SK-N-SH (cell line): Measurements from ENCODE around the gene SERPINB5. TPM values are rescaled to one million over a fixed set of nuclear protein-coding genes. Genes with fewer than 3 reads are reported as not detected.

ENCODE experiments used
- CTCF ChIA-PET: fragments of 300-600, 350-600 bp; formaldehyde crosslinking; extraction: SDS; loops from one replicate; lab custom pipeline; 2021; lab: Yijun Ruan, JAX
- POLR2A ChIA-PET: fragments of 350-600 bp; sonication (Branson Sonifier 250); formaldehyde crosslinking; extraction: SDS; loops from one replicate; lab custom pipeline; 2020; ENCODE audit warnings: antibody characterized with exemption, inconsistent platforms; lab: Yijun Ruan, JAX
- DNase-seq: peaks from one replicate; pipeline ENCODE4 v3.0.0; 2012
- H2AFZ ChIP-seq: fragments of 200-600 bp; sonication (generic); 2 replicates; pipeline ENCODE4 v1.8.1; 2016; ENCODE audit warnings: antibody characterized with exemption, mild to moderate bottlenecking, low read depth
- H3F3A ChIP-seq: fragments of 200-600 bp; sonication (generic); replicated peaks from 2 replicates; pipeline ENCODE3; 2016; ENCODE audit warnings: antibody characterized with exemption, mild to moderate bottlenecking; ENCODE audit not compliant: insufficient read depth
- H3K27ac ChIP-seq, 2 experiments: fragments of 200-500 bp in 1 of 2; fragments of 200-600 bp in 1 of 2; sonication (Bioruptor generic) in 1 of 2; sonication (generic), shearing (Covaris generic) in 1 of 2; 2 replicates each; pipeline versions ENCODE4 v1.5.1 to v1.6.1; 2014 to 2016; ENCODE audit warnings: low read depth in 2 of 2, inconsistent platforms in 1 of 2, low read length in 1 of 2, mild to moderate bottlenecking in 1 of 2, mixed read lengths in 1 of 2
- H3K27me3 ChIP-seq: fragments of 200-600 bp; sonication (generic), shearing (Covaris generic); 2 replicates; pipeline ENCODE4 v1.6.1; 2016; ENCODE audit warnings: mixed run types; ENCODE audit not compliant: insufficient read depth
- H3K36me3 ChIP-seq, 2 experiments: fragments of 200-500 bp in 1 of 2; fragments of 200-600 bp in 1 of 2; sonication (Bioruptor generic) in 1 of 2; sonication (generic) in 1 of 2; replicated peaks in 1 of 2; 2 replicates each; pipeline versions ENCODE3 to v1.5.1; 2014 to 2016; ENCODE audit warnings: low read length in 1 of 2, mild to moderate bottlenecking in 1 of 2; ENCODE audit not compliant: insufficient read depth in 2 of 2, control insufficient read depth in 1 of 2
- H3K4me1 ChIP-seq, 2 experiments: fragments of 200-500 bp in 1 of 2; fragments of 200-600 bp in 1 of 2; sonication (Bioruptor generic) in 1 of 2; sonication (generic), shearing (Covaris generic) in 1 of 2; 2 replicates each; pipeline versions ENCODE4 v1.5.1 to v1.6.1; 2014 to 2016; ENCODE audit warnings: low read depth in 1 of 2, low read length in 1 of 2, mixed run types in 1 of 2; ENCODE audit not compliant: insufficient read depth in 2 of 2, control insufficient read depth in 1 of 2
- H3K4me2 ChIP-seq: fragments of 200-600 bp; sonication (generic), shearing (Covaris generic); 2 replicates; pipeline ENCODE4 v1.6.1; 2017; ENCODE audit warnings: mixed run types
- H3K4me3 ChIP-seq, 2 experiments: fragments of 200-500 bp in 1 of 2; fragments of 200-600 bp in 1 of 2; sonication (Bioruptor generic) in 1 of 2; sonication (generic), shearing (Covaris generic) in 1 of 2; 2 replicates each; pipeline versions ENCODE4 v1.5.1 to v1.8.1; 2014 to 2016; ENCODE audit warnings: low read depth in 2 of 2, inconsistent platforms in 1 of 2, low read length in 1 of 2, mild to moderate bottlenecking in 1 of 2, mixed read lengths in 1 of 2, moderate library complexity in 1 of 2
- H3K79me2 ChIP-seq: fragments of 200-600 bp; sonication (generic); 2 replicates; pipeline ENCODE4 v1.8.1; 2017; ENCODE audit warnings: mild to moderate bottlenecking; ENCODE audit not compliant: insufficient read depth
- H3K9ac ChIP-seq: fragments of 200-600 bp; sonication (generic); 2 replicates; pipeline ENCODE4 v1.6.1; 2017; ENCODE audit warnings: mixed run types
- H3K9me2 ChIP-seq: fragments of 200-600 bp; sonication (generic); 2 replicates; pipeline ENCODE4 v1.6.1; 2017; ENCODE audit warnings: mixed run types
- H3K9me3 ChIP-seq: fragments of 200-600 bp; sonication (generic); 2 replicates; pipeline ENCODE4 v1.6.1; 2017; ENCODE audit warnings: mixed run types, mild to moderate bottlenecking, moderate library complexity
- H4K20me1 ChIP-seq: fragments of 200-600 bp; sonication (generic); 2 replicates; pipeline ENCODE4 v1.6.1; 2017; ENCODE audit warnings: mild to moderate bottlenecking, mixed run types; ENCODE audit not compliant: insufficient read depth
- ELF1 ChIP-seq: IDR thresholded peaks from 2 replicates; pipeline ENCODE4 v1.4.0; 2012
- EP300 ChIP-seq, 2 experiments: IDR thresholded peaks; 2 replicates each; pipeline versions ENCODE4 v1.4.0 to v1.6.1; 2012; ENCODE audit warnings: borderline replicate concordance in 1 of 2, low read depth in 1 of 2, low read length in 1 of 2
- FOSL2 ChIP-seq: IDR thresholded peaks from 2 replicates; pipeline ENCODE4 v1.4.0; 2012; ENCODE audit warnings: low read depth, mild to moderate bottlenecking, moderate library complexity, borderline replicate concordance
- FOXM1 ChIP-seq: IDR thresholded peaks from 2 replicates; pipeline ENCODE4 v1.4.0; 2012; ENCODE audit warnings: low read depth, mild to moderate bottlenecking
- MAX ChIP-seq: IDR thresholded peaks from 2 replicates; pipeline ENCODE4 v1.4.0; 2012; ENCODE audit warnings: low read depth
- MXI1 ChIP-seq: IDR thresholded peaks from 2 replicates; pipeline ENCODE4 v1.6.1; 2012; ENCODE audit warnings: mild to moderate bottlenecking, low read depth, low read length, improper control_type of control experiment
- NRF1 ChIP-seq: IDR thresholded peaks from 2 replicates; pipeline ENCODE4 v1.6.1; 2012; ENCODE audit warnings: low read depth, mild to moderate bottlenecking, low read length
- RCOR1 ChIP-seq: fragments of 150-350 bp; IDR thresholded peaks from 2 replicates; pipeline ENCODE4 v1.6.1; 2017; ENCODE audit warnings: antibody characterized with exemption, low read length
- RFX5 ChIP-seq: IDR thresholded peaks from 2 replicates; pipeline ENCODE4 v1.6.1; 2012; ENCODE audit warnings: mild to moderate bottlenecking, improper control_type of control experiment, low read length
- SIN3A ChIP-seq: IDR thresholded peaks from 2 replicates; pipeline ENCODE4 v1.6.1; 2012; ENCODE audit warnings: low read depth, mild to moderate bottlenecking, low read length, moderate library complexity, borderline replicate concordance
- SMC3 ChIP-seq: IDR thresholded peaks from 2 replicates; pipeline ENCODE4 v1.6.1; 2012; ENCODE audit warnings: low read depth, low read length, improper control_type of control experiment
- YY1 ChIP-seq: IDR thresholded peaks from 2 replicates; pipeline ENCODE4 v1.4.0; 2012; ENCODE audit warnings: low read depth, mild to moderate bottlenecking
- ZBTB33 ChIP-seq: IDR thresholded peaks from 2 replicates; pipeline ENCODE4 v1.4.0; 2012; ENCODE audit warnings: low read depth, borderline replicate concordance
- WGBS: methylation state at CpG from one replicate; pipeline ENCODE4 v1.1.6; 2017; ENCODE audit warnings: low lambda C conversion rate; 5-methylcytosine and 5-hydroxymethylcytosine counted together
- polyA plus RNA-seq, 3 experiments: library from polyadenylated mRNA; depleted of rRNA; stranded (reverse); fragments of >200 nt; gene quantifications; 2 replicates each; pipeline ENCODE4 v1.2.3, GENCODE V29; 2012
- TF ChIP-seq, protein P1 (sequence below): IDR thresholded peaks from 2 replicates; pipeline ENCODE4 v1.6.1; 2012; ENCODE audit warnings: mild to moderate bottlenecking, low read depth, low read length, moderate library complexity
- TF ChIP-seq, protein P2 (sequence below): fragments of 150-350 bp; IDR thresholded peaks from 2 replicates; pipeline ENCODE4 v1.6.1; 2017; ENCODE audit warnings: antibody characterized with exemption, low read length, low read depth, borderline replicate concordance
- TF ChIP-seq, protein P3 (sequence below): IDR thresholded peaks from 2 replicates; pipeline ENCODE4; 2012

SERPINB5 gene
- polyA plus RNA-seq, 1 of the 3 experiments (the other 2 are of a cell fraction) = not detected

DNA sequence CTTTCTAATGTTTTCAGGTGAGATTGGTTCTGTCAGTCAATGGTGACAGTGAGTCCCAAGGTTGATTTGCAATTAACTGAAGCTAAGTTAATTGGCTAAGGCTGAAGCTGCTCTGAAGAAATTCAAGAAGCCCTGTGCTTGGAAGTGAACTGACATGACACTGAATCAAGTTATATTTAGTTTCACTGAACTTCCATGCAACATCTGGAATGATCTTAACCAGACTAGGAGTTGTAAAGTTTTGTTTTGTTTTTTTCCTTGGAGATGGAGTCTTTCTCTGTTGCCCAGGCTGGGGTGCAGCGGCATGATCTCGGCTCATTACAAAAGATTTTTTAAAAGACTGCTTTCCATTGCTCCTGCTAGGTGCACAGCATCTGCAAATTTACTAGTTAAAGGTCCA lies 11.4 kb downstream of the SERPINB5 start (continued):
- TF ChIP-seq ZBTB33 (no peak), ELF1 (no peak), NRF1 (no peak), YY1 (no peak), EP300 (IDR thresholded peaks at IDR 0.05; ENCODE audit: borderline replicate concordance in 1 of 2, low read depth in 1 of 2, low read length in 1 of 2) (no peak)

DNA sequence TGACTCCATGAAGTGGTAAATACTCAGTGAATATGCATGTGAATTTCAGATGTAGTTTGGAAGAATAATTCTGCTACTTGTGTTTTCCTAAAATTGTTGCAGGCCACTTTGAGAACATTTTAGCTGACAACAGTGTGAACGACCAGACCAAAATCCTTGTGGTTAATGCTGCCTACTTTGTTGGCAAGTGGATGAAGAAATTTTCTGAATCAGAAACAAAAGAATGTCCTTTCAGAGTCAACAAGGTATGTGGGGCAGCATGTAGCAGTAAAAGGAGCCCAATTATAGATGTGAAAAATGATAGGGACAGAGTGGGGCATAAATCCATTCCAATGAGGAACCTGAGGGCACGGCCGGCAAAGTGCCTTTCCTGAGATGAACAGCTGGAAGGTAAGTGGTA lies 16.1 kb downstream of the SERPINB5 start:
- no peaks in the 10 kb centered on the region; the same call in 1 of the 2 replicates for H3K27me3 ChIP-seq
- TF ChIP-seq RCOR1 (no peak), FOSL2 (no peak), ELF1 (no peak), MXI1 (no peak), MAX (no peak), FOXM1 (no peak), RFX5 (no peak), SIN3A (no peak), SMC3 (no peak)
- TF ChIP-seq, protein P1, sequence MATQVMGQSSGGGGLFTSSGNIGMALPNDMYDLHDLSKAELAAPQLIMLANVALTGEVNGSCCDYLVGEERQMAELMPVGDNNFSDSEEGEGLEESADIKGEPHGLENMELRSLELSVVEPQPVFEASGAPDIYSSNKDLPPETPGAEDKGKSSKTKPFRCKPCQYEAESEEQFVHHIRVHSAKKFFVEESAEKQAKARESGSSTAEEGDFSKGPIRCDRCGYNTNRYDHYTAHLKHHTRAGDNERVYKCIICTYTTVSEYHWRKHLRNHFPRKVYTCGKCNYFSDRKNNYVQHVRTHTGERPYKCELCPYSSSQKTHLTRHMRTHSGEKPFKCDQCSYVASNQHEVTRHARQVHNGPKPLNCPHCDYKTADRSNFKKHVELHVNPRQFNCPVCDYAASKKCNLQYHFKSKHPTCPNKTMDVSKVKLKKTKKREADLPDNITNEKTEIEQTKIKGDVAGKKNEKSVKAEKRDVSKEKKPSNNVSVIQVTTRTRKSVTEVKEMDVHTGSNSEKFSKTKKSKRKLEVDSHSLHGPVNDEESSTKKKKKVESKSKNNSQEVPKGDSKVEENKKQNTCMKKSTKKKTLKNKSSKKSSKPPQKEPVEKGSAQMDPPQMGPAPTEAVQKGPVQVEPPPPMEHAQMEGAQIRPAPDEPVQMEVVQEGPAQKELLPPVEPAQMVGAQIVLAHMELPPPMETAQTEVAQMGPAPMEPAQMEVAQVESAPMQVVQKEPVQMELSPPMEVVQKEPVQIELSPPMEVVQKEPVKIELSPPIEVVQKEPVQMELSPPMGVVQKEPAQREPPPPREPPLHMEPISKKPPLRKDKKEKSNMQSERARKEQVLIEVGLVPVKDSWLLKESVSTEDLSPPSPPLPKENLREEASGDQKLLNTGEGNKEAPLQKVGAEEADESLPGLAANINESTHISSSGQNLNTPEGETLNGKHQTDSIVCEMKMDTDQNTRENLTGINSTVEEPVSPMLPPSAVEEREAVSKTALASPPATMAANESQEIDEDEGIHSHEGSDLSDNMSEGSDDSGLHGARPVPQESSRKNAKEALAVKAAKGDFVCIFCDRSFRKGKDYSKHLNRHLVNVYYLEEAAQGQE = no peak
- TF ChIP-seq, protein P2, sequence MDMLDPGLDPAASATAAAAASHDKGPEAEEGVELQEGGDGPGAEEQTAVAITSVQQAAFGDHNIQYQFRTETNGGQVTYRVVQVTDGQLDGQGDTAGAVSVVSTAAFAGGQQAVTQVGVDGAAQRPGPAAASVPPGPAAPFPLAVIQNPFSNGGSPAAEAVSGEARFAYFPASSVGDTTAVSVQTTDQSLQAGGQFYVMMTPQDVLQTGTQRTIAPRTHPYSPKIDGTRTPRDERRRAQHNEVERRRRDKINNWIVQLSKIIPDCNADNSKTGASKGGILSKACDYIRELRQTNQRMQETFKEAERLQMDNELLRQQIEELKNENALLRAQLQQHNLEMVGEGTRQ = no peak
- TF ChIP-seq, protein P3, sequence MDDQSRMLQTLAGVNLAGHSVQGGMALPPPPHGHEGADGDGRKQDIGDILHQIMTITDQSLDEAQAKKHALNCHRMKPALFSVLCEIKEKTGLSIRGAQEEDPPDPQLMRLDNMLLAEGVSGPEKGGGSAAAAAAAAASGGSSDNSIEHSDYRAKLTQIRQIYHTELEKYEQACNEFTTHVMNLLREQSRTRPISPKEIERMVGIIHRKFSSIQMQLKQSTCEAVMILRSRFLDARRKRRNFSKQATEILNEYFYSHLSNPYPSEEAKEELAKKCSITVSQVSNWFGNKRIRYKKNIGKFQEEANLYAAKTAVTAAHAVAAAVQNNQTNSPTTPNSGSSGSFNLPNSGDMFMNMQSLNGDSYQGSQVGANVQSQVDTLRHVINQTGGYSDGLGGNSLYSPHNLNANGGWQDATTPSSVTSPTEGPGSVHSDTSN = no peak
- no peaks in the 10 kb centered on the region for H3K4me1 ChIP-seq
- H3K4me2 ChIP-seq = no peak overlapping the region
- CTCF ChIA-PET = interaction anchor here (1.8 kb wide), 1 partner anchor 18 kb away, joined by 8 read pairs; no protein-coding TSS in a partner anchor
- no peaks in the 10 kb centered on the region for H3K9me2 ChIP-seq
- 39% methylated on average over 3 of the region's 3 CpGs for WGBS
- H3K4me3 ChIP-seq = no peak overlapping the region
- POLR2A ChIA-PET = no interaction called here
- no peaks in the 10 kb centered on the region for H3F3A ChIP-seq
- no peaks in the 10 kb centered on the region for H3K36me3 ChIP-seq
- H3K9ac ChIP-seq = no peak overlapping the region
- H2AFZ ChIP-seq = no peak overlapping the region
- H3K9me3 ChIP-seq = no peaks in the 10 kb centered on the region
- no peak for DNase-seq
- no peaks in the 10 kb centered on the region for H4K20me1 ChIP-seq
- no peak overlapping the region for H3K27ac ChIP-seq
- no peaks in the 10 kb centered on the region for H3K79me2 ChIP-seq
